Vagina (tissue), 2 donors: ENCODE measurements around the gene NUP93.

Experiments
- POLR2A ChIP-seq, 2 donors: fragments of 450-650 bp; IDR thresholded peaks; one replicate each; pipeline ENCODE4 v1.6.1; 2017; ENCODE audit warnings: antibody characterized with exemption in 2 of 2, mild to moderate bottlenecking in 2 of 2, moderate library complexity in 2 of 2
- TF ChIP-seq, protein P1 (sequence below), 3 experiments: fragments of 450-650 bp in 2 of 3; fragments of 200-600 bp in 1 of 3; sonication (generic) in 1 of 3; IDR thresholded peaks; one replicate each; pipeline ENCODE4 v1.5.1; 2017 to 2019; ENCODE audit warnings: antibody characterized with exemption in 3 of 3, mild to moderate bottlenecking in 2 of 3, moderate library complexity in 2 of 3

DNA sequence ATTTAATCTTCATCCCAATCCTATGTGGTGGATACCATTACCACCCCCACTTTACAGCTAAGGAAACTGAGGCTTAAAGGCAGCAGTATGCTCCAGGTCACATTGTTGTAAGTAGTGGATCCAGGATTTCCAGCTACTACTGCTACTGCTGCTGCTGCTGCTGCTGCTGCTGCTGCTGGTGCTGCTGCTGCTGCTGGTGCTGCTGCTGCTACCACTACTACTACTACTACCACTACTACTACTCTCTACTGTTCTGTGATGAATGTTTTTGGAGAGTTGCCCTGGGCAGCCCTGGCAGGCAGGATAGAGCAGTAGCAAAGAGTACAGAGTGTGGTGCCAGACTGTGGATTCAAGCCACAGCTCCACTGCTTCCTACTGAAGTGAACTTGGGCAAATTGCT lies 85.8 kb downstream of the NUP93 start:
- TF ChIP-seq, protein P1, sequence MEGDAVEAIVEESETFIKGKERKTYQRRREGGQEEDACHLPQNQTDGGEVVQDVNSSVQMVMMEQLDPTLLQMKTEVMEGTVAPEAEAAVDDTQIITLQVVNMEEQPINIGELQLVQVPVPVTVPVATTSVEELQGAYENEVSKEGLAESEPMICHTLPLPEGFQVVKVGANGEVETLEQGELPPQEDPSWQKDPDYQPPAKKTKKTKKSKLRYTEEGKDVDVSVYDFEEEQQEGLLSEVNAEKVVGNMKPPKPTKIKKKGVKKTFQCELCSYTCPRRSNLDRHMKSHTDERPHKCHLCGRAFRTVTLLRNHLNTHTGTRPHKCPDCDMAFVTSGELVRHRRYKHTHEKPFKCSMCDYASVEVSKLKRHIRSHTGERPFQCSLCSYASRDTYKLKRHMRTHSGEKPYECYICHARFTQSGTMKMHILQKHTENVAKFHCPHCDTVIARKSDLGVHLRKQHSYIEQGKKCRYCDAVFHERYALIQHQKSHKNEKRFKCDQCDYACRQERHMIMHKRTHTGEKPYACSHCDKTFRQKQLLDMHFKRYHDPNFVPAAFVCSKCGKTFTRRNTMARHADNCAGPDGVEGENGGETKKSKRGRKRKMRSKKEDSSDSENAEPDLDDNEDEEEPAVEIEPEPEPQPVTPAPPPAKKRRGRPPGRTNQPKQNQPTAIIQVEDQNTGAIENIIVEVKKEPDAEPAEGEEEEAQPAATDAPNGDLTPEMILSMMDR (IDR thresholded peaks at IDR 0.05) = no peak
- no peak for TF ChIP-seq POLR2A (IDR thresholded peaks at IDR 0.05)
